Measurements from ENCODE around the gene VEGFA.

Gene VEGFA

DNA sequence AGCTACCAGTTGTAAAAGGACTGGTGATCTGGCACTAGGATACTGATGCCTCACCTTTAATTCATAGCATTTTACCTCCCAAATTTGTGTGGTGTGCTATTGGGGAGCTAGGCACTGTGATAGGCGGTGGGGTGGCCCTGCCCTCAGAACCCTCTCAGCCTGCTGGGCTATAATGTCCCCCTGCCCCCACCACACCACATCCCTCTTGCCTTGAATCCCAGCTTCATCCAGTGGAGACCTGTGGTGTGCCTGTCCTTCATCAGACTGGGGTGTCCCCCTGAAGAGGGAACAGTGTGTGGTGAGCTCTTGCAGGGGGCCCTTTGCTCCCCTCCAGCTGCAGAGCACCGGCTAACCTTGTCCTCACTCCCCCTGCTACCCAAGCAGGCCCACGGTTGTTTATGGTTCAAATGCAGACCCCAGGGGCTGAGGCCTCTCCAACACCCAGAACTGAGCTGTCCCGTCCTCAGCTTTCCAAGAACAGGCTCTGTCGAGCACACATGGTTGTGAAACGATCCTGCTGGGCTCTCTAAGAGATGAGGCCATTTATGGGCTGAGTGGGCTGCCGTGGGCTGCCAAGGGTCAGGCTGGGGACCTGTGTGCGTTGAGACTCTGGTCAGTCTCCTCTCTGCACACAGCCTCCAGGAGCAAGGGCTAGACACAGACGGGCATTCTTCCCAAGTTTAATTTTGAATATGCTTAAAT is 26.9 kb upstream of the VEGFA start:
- H3K4me3 ChIP-seq (ENCODE audit: low read length): no peak overlapping the region
- DNase-seq (ENCODE audit: low read depth): no peak
- TF ChIP-seq, protein P1, sequence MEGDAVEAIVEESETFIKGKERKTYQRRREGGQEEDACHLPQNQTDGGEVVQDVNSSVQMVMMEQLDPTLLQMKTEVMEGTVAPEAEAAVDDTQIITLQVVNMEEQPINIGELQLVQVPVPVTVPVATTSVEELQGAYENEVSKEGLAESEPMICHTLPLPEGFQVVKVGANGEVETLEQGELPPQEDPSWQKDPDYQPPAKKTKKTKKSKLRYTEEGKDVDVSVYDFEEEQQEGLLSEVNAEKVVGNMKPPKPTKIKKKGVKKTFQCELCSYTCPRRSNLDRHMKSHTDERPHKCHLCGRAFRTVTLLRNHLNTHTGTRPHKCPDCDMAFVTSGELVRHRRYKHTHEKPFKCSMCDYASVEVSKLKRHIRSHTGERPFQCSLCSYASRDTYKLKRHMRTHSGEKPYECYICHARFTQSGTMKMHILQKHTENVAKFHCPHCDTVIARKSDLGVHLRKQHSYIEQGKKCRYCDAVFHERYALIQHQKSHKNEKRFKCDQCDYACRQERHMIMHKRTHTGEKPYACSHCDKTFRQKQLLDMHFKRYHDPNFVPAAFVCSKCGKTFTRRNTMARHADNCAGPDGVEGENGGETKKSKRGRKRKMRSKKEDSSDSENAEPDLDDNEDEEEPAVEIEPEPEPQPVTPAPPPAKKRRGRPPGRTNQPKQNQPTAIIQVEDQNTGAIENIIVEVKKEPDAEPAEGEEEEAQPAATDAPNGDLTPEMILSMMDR (conservative IDR thresholded peaks at IDR 0.05; ENCODE audit: low read length): no peak

DNA sequence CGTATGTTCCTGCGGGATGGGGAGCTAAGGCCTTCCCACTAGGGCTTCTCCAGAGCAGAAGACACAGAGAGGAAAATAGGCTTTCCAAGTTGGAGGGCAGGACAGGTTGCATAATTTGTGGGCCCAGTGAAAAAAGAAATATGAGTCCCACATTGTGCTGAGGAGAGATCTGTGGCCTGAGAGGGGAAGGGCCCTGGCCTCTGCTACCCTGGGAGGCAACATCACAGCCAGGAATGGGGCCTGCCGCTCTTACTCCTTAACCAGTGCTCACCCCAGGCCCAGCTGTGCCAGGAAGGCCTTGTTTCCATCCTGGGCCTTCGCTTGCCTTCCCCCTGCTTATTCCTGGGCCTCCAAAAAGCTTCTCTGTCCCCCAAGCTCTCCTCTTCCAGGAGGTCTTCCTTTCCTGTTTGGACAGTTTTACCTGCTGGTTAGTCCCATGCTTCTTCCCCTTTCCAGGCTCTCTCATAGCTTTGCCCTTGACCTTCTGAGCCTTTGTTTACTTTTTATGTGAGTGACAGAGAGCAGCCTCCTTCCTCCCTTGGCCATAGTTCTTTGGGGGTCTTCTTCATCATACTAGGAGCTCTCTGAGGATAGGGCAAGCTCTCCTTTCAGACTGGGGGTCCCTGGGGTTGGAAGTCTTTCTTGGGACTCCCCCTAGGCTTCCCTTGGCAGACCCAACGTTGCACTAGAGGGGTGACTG is 26.2 kb upstream of the VEGFA start:
- TF ChIP-seq, protein P1 (conservative IDR thresholded peaks at IDR 0.05; ENCODE audit: low read length): no peak
- no peak overlapping the region for H3K4me3 ChIP-seq (ENCODE audit: low read length)
- DNase-seq (ENCODE audit: low read depth): no peak

DNA sequence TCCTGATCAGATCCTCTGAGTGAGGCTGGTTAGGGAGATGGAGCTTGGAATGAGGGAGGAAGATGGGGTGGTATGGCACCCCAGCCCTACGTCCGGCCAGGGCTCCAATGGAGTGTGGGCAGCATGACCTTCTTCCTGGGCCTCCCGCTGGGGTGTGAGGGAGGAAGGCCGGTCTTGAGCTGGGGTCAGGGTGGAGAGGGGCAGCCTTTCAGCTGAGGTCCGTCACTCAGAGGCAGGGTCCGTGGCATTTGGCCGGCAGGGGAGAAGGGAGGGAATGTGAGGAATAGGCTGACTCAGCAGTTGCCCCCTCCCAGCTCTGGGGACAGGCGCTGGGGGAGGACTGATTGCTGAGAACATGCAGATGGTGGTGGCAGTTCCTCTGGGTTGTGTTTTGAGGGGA is 25.5 kb upstream of the VEGFA start:
- DNase-seq (ENCODE audit: low read depth): no peak
- TF ChIP-seq, protein P1 (conservative IDR thresholded peaks at IDR 0.05; ENCODE audit: low read length): no peak
- H3K4me3 ChIP-seq (ENCODE audit: low read length): no peak overlapping the region

DNA sequence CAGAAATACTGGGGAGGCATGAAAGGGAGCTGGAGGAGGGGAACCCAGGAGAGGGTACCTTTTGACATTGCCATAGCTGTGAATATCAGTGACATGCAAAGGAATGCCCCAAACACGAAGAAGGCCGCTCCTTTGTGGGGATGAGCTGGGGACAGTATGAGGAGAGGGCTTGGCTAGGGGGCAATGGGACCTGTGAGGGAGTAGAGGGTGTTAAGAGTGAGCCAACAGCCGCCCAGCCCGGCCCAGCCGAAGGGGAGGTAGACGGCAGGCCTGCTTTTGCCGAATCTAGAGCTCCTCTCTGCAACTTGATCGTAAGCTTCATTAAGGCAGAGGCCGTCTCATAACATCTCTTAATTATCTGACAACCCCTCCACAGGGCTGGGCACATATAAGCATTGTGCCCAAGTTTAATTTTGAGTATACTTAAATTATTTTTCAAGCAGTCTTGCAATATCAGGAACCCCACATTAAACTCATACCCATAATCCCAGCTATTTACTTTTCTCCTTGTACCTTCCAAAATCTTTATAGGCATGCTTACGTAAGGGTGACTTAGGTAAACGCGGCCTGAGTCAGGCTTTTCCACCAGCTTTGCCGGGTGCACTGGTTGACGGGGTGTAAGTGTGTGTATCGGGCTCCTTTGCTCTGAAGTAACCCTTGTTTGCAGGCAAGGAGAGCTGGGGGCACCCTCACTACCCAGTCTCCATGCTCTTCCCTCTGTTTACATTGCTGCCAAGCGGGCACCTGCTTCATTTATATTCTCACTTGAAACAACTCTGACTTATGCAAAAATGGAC is 24.9 kb upstream of the VEGFA start:
- H3K4me3 ChIP-seq (ENCODE audit: low read length): no peak overlapping the region
- TF ChIP-seq, protein P1 (conservative IDR thresholded peaks at IDR 0.05; ENCODE audit: low read length): no peak
- no peak for DNase-seq (ENCODE audit: low read depth)

DNA sequence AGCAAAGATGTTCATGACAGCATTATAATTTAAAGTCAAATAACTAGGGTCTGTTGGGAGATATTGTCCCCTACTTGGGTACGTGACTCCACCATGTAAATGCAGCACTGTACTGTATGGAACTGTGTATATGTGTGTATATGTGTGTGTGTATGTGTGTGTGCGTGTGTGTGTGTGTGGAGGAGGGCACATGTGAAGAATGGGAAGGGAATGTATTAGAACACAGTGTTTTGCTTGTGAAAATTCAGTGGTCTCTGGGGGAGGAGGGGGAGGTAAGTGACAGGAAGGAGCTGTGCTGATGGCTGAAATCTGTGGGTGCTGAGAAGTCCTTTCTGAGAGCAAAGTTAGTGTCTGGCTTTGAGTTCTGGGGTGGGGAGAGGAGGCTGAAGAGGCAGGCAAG is 23.9 kb upstream of the VEGFA start:
- no peak for DNase-seq (ENCODE audit: low read depth)
- TF ChIP-seq, protein P1 (conservative IDR thresholded peaks at IDR 0.05; ENCODE audit: low read length): no peak

DNA sequence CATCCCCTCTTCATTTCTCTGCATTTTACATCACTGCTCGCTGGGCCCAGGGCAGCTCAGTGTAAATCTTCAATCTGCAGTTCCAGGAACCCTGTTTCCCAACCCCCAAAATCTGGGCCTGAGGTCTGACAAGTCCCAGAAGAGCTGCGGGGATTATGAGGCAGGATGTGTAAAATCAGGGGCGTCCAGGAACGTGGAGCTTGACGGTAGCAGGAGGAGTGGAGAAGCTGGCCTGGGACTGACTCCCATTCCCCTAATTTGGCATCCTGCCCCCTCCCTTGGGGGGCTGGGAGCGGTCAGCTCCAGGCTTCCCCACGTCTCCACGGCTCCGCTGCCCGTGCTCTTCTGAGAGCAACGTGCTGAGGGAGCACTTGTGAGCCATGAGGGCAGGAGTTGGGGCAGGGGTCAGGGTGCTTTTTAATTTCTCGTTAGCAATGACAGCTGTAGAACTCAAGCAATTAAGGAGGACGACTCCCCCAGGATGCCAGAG is 23.4 kb upstream of the VEGFA start:
- no peak overlapping the region for H3K4me3 ChIP-seq (ENCODE audit: low read length)
- no peak for DNase-seq (ENCODE audit: low read depth)
- TF ChIP-seq, protein P1 (conservative IDR thresholded peaks at IDR 0.05; ENCODE audit: low read length): no peak

More for the DNA sequence above, 23.9 kb upstream of the VEGFA start:
- H3K4me3 ChIP-seq (ENCODE audit: low read length): no peak overlapping the region

All from AG10803 (cell line).